ENCODE results near the gene NPY5R.

The NPY5R gene

GRCh38 chr4:163343604-163344146 lies at the start of gene NPY5R:
Gene NPY5R (plus strand): TSS chr4:163343892. CDS start chr4:163350274, 6,382 bp downstream.
- no peak for DNase-seq (ENCODE audit: low read depth)

GRCh38 chr4:163295138-163295537 lies 48.6 kb upstream of the NPY5R start:
- no peak for DNase-seq (ENCODE audit: low read depth)

DNA sequence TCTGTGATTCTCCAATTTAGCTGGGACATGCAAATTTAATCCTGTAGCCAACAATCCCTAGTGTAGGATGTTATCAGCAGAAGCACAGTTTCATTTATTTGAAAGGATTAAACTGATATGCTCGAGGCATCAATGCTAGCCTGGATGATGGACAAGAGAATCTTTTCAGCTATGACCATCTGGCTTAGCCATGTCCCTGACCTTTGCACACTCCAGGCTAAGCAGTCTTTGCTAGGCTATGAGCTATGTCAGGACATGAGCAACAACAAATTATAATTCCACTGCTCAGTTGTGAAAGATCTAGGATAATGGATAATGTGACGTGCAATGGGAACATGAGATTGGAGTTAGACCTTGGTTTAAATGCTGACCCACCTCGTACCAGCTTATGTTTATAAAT lies 43.2 kb upstream of the NPY5R start:
- no peak for DNase-seq (ENCODE audit: low read depth)

DNA sequence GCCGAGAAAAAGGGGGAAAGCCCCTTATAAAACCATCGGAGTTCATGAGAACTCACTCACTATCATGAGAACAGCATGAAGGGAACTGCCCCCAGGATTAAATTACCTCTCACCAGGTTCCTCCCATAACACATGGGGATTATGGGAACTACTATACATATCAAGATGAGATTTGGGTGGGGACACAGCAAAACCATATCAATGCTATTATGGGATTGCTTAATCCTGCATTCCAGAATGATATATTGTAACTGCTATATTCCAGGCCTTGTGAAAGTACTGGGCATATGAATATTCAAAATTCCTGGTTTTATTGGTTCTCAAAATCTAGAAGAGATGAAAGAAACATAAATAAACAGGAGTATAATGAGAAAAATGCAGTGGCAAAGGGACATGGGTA lies 40.6 kb upstream of the NPY5R start:
- no peak for DNase-seq (ENCODE audit: low read depth)

- no peak for DNase-seq (ENCODE audit: low read depth)
Measured at GRCh38 chr4:163309466-163309865, 34.2 kb upstream of the NPY5R start.

DNA sequence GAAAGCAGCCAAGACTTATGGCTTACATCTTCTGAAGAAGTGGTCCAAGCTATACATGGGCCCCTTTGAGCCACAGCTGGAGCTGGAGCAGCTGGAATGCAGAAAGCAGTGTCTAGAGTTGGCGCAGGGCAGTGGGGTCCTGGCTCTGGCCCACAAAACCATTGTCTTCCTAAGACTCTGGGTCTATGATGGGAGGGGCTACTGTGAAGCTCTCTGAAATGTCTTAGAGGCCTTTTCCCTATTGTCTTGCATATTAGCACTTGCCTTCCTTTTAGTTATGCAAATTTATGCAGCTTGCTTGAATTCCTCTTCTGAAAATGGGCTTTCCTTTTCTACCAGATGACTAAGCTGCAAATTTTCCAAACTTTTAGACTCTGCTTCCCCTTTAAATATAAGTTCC lies 26.6 kb upstream of the NPY5R start:
- no peak for DNase-seq (ENCODE audit: low read depth)

DNA sequence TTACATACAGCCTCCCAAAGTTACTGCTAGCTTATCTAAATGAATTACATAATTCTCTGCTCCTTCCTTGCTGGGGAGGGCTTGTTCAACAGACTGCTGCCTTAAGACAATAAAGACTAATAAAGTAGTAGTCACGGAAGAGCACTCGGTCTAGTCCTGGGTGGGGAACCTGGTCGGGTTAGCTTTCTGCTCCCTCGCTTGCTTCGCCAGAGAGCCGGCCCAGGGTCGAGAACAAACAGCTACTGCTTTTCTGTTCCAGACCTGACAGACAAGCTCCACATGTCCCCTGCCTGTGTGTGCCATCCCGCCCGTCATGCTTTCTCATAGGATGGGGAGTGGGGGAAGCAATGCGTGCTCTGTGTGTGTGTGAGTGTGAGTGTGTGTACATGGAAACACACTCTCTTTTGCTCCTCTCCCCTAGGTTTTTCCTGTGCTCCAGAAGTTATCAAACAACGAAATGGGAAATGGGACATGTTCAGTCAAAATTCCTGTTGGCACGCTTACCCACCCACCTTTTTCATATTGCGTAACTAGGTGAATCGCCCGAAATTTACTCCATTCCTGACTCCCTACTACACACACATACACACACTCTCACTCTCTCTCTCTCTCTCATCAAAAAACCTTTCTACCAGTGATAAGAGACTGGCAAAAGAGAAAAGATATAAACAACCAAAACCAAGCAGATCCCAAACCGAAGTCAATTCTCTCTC lies 12.6 kb upstream of the NPY5R start:
- no peak for DNase-seq (ENCODE audit: low read depth)

- DNase-seq (ENCODE audit: low read depth) = no peak
Measured at GRCh38 chr4:163331629-163332376, 11.9 kb upstream of the NPY5R start.

- DNase-seq (ENCODE audit: low read depth) = peak; percentile 70
Measured at GRCh38 chr4:163332526-163333406, 10.9 kb upstream of the NPY5R start, which contains the start of gene NPY1R. Gene NPY1R (minus strand): TSS chr4:163332596. CDS start chr4:163326554, 6,042 bp downstream.

DNA sequence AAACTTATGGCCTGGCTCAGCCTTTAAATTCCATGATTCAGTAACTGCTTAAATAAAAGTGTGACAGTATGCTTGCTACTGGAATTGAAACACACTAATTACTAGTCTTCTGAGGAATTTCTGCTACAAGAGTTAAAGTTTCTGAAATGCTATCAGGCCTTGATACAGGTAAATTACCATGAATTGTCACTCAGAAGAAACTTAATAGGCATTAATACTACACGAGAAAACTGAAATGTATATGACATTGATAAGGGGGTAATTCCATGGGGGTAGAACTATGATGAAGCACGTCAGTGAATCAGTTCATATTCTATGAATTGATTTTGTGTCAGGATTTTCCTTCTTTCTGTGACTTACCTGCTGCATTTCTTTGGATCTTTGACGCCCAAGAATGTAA lies 8.3 kb upstream of the NPY5R start:
- DNase-seq (ENCODE audit: low read depth) = no peak

DNA sequence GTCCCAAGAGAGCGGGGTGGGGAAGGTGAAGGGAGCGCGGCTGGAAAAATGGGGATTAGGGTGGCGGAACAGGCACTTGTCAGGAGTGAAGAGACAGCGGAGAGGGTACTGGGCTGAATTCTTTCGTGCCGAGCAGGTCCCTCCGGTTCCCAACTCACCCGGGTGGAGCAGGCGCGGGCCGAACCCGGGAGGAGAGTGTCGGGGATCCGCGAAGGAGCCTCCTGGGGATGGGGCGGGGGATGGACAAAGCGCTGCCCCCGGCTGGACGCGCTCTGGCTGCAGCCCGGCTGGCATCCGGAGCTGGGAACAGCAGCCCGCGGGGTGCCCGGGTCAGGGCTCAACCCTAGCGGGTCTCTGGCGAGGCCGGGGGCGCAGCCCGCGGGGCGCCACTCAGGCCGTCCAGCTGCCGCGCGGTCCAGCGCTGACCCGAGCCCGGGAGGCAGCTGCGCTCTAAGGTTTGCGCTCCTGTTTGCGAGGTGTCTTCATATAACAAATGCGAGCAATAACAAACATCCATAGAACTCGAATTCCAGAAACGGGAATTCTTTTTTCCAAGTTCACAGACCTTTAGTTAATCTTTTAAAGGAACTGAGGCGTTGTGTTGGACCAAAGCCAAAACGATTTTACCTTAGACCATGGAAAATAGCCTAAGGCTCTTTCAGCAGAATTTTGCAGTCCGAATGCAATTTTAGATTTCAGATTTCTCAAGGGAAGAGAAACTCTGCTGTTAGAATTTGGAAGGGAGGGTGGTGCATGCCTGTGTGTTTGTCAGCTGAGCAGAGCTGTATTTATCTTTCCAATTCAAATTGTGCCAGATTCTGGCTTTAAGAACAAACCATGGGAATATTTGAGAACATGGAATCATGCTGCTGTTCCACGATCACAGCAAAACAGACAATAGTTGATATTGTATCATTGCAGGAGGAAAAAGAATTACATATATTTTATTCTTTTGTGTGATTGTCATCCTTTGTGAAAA lies 744 bp downstream of the NPY5R start:
- DNase-seq (ENCODE audit: low read depth) = no peak

DNA sequence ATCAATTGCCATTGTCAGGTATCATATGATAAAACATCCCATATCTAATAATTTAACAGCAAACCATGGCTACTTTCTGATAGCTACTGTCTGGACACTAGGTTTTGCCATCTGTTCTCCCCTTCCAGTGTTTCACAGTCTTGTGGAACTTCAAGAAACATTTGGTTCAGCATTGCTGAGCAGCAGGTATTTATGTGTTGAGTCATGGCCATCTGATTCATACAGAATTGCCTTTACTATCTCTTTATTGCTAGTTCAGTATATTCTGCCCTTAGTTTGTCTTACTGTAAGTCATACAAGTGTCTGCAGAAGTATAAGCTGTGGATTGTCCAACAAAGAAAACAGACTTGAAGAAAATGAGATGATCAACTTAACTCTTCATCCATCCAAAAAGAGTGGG lies 7.0 kb downstream of the NPY5R start:
- no peak for DNase-seq (ENCODE audit: low read depth)

DNA sequence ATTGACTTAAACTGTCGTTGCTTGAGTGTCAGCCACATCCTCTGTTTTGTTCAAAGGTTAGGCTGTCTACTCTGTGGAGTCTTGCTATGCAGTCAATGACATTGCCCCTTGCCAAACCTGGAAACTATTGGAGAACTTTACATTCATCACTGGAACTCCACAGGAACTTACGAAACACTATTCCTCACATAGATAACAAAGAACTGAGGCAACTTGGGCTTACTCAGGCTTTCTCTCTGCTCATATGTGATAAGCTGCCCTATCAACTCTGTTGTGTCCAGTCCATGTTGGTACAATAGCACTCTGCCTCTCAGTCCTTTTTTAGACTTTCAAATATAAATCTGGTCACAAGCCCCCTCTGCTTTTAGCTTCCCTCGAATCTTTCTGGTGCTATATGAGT lies 9.4 kb downstream of the NPY5R start:
- no peak for DNase-seq (ENCODE audit: low read depth)

GRCh38 chr4:163356104-163356503 lies 12.4 kb downstream of the NPY5R start:
- no peak for DNase-seq (ENCODE audit: low read depth)

DNA sequence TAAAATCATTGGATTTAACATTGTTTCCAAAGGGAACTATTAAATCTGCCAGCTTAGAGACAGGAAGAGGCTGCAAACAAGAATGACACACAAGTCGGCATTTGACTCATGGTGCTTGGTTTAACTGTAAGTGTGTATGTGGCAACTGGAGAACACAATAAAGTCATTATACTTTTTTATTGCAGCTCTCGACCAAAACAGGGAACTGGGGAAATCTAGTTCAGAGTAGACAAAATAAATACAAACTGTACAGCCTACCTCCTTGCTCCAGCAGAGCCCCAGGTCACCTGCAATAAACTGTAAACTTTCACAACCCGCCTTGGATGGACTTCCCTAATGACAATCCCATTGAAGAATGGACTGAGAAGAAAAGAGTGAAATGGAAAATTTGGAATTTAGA lies 24.0 kb downstream of the NPY5R start:
- DNase-seq (ENCODE audit: low read depth) = no peak

DNA sequence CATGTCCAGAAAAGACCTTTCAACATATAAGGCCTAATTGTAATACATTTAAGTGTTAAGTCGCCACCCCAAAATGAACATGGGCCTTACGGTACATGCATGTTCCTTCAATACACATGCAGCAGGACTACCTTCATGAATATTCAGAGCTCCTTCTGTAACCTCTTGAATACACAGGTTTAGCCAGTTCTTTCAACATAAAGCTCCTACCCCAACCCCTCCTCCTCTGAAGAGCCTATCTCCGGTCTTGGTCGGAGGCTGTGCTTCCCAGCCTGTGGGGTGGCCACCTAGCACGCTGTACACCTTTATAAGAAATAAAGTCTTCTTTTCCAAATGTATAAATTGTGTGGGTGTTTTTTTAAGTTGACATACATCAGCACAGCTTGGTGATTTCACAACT lies 28.3 kb downstream of the NPY5R start:
- no peak for DNase-seq (ENCODE audit: low read depth)

GRCh38 chr4:163378661-163379060 lies 35.0 kb downstream of the NPY5R start:
- no peak for DNase-seq (ENCODE audit: low read depth)

DNA sequence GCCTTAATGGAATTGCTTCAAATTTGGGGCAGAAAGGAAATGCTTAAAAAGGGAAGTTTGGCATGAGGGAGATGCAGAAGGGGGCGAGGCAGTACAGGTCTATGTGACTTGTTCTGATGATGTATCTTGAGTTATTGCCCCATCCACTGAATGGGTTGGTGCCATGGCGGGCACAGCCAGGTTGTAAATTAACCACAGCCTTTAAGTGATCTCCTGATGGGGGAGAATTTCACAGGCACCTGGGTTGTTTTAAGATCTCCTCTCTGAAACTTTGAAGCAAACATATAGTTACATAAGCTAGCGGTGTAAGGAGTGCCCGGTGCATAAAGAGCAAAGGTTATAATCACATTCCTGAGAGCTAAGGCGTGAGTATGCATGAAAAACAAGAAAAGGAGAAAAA lies 37.0 kb downstream of the NPY5R start:
- no peak for DNase-seq (ENCODE audit: low read depth)

DNA sequence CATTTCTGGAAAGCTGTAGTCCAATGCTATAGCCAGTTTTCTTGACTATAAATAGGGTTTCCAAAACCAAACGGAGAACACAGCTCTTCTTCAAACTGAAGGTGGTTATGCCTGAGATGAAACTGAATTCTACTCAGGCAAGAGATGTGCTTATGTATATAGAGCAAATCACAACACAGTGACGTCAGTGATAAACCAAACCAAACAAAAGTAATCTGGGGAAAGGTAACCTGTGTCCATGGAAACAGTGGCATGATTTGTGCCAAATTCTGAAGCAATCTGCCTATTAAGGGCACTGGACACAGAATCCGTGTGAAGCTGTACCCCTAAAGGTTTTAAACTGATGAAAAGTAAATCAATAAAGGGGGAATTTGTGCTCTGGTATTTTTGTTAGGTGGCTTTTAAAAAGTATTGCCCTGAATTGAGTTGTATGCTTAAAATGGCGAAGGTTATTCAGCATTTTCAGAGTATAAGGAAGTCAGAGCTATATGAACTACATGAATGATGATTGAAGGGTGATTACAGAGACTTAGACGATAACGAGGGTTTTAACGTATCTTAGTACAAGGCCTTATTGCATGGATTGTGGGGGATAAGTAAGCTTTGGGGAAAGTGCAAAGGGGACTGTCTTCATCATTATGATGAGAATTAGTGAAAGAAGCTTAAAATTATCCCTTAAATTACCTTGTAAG lies 38.6 kb downstream of the NPY5R start:
- no peak for DNase-seq (ENCODE audit: low read depth)

DNA sequence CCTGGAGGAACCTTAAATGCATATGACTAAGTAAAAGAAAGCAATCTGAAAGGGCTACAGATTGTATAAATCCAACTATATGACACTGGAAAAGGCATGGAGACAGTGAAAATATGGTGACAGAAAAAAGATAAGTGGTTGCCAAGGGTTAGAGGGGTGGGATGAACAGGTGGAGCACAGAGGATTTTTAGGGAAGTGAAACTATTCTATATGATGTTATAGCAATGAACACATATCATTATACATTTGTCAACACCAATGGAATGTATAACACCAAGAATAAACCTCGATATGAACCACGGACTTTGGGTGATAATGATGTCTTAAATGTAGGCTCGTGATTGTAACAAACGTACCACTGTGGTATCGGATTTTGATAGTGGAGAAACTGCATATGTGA lies 40.7 kb downstream of the NPY5R start:
- DNase-seq (ENCODE audit: low read depth) = no peak

DNA sequence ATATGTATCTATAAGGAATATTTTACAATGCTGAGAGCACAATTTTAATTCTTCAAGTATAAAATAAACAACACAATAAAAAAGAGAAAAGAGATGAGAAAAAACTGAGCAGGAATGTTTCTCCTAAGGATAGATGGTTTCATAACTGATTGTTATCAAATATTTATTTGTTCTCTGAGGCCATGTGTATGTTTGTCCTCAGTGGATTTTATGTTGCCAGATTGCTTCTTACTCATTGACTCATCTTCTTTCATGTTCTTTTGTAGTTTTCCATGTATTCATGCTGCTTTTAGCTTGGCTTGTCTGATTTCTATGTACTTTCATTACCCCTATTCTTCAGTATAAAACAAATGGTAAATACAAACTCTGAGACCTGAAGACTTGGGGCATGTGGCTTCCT lies 41.2 kb downstream of the NPY5R start:
- no peak for DNase-seq (ENCODE audit: low read depth)

Data from fibroblast of gingiva (primary cell).